NCI-H2196 treated with DMSO at 0.1 percent for 48 hours (cell line): ENCODE measurements around the gene CAMTA1.
"Not testable (repeated sequence)": the region's sequence is repeated elsewhere in the genome, so short reads cannot be mapped to it uniquely, and the experiment has no call there.

ENCODE experiments used
- DNase-seq: peaks from one replicate; lab custom pipeline; 2025; ENCODE audit not compliant: unreplicated experiment; lab: John Stamatoyannopoulos, UW

Gene CAMTA1

GRCh38 chr1:7322912-7323311 lies 537.7 kb downstream of the CAMTA1 start:
- no peak for DNase-seq

GRCh38 chr1:7325254-7325653 lies 540.0 kb downstream of the CAMTA1 start:
- no peak for DNase-seq

DNA sequence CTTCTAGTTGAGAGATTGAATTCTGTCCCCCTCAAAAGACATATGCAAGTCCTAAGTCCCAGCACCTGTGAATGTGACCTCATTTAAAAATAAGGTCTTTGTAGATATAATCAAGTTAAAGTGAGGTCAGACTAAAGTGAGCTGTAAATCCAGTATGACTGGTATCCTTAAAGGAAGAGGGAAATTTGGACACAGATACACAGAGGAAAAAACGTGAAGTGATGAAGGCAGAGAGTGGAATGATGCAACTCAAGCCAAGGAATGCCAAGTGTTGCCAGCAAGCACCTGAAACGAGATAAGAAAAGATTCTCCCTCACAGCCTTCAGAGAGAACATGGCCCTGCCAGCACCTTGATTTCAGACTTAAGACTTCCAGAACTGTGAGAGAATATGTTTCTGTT lies 541.1 kb downstream of the CAMTA1 start:
- DNase-seq: no peak

GRCh38 chr1:7327849-7328248 lies 542.6 kb downstream of the CAMTA1 start:
- DNase-seq: no peak

GRCh38 chr1:7329868-7330615 lies 544.8 kb downstream of the CAMTA1 start:
- DNase-seq: no peak

DNA sequence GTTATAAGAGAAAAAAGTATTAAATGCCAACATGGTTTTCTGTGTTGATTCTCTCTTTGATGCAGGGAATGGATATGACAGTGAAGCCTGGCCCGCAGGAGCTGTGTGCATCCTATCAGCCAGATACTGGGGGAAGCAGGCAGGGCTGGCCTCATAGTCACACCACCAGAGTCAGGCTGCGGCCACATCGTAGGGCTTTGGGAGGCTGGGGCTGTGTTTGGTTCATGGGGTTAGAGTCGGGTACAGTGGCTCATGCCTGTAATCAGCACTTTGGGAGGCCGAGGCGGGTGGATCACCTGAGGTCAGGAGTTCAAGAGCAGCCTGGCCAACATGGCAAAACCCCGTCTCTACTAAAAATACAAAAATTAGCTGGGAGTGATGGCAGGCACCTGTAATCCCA lies 545.5 kb downstream of the CAMTA1 start:
- DNase-seq: not testable (repeated sequence)

GRCh38 chr1:7331926-7332535 lies 546.8 kb downstream of the CAMTA1 start:
- no peak for DNase-seq

GRCh38 chr1:7333094-7333493 lies 547.8 kb downstream of the CAMTA1 start:
- DNase-seq: no peak

DNA sequence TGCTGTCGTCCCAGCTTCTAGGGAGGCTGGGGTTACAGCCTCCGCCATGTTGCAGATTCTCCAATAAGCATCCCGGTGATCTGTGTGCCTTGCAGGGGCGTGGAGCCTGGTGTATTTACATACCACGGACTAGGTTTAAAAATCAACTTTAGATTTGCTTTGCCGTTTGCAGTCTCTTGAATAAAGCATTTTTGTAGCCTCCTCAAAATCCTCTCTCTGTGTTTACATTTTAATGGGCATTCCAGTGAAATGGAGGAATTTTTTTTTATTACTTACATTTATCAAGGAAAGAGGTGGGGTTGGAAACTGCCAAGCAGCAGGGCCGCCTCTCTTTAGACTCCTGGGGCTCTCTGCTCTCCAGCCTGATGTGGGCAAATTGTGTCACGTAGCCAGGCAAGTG lies 548.4 kb downstream of the CAMTA1 start:
- no peak for DNase-seq

DNA sequence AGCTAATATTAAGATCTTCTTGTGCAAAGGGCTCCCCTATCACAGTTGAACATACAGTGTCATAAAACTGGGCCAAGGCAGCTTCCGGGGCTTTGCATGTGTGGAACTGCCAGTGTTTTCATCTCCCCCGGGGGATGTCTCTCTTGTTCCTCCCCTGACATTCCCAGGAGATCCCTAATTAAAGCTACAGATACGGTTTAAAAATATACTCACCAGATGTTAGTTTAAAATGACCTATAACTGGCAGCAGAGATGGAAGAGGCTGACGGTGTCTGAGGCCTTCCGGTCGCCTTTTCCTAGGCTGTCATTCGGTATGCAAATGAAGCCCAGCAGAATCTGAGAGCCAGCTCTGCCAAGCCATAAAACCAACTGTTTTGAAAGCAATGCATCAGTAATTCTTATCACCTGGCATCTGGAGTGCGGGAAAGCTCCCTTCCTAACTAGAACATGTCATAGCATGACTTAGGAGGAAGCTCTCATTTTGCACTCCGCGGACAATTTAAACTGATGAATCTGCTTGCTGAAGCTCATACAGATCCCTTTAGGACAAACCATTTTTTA lies 549.3 kb downstream of the CAMTA1 start:
- peak; percentile 77 for DNase-seq

- no peak for DNase-seq
These were observed 550.1 kb downstream of the CAMTA1 start for GRCh38 chr1:7335224-7335879.

DNA sequence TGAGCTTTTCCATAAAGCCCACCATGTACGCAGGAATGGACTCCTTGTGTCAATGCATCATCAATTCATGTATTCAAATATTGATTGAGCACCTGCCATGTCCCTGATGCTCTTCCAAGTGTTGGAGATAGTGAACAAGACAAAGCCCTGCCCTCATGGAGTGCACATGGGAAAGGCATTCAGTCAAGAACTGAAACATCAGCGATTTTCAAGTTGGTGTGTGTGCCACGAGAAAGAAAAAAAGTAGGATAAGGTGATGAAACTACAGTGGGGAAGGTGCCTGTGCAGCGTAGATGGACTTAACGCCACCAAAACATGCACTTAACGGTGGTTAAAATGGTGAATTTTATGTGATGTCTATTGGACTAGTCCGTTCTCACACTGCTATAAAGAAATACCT lies 553.2 kb downstream of the CAMTA1 start:
- no peak for DNase-seq

DNA sequence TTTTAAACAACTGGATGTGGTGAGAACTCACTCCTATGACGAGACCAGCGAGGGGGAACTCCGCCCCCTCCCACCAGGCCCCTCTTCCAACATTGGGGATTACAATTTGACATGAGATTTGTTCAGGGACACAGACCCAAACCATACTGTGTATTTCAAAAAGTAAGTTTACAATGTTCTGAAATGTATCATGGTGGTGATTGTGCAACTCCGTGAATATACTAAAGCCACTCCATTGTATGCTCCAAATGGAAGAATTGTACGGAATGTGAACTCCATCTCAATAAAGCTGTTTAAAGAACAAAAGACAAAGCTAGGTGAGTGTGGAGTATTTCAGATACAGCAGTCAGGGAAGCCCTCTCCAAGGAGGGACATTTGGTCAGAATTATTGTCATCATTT lies 553.8 kb downstream of the CAMTA1 start:
- DNase-seq: no peak

DNA sequence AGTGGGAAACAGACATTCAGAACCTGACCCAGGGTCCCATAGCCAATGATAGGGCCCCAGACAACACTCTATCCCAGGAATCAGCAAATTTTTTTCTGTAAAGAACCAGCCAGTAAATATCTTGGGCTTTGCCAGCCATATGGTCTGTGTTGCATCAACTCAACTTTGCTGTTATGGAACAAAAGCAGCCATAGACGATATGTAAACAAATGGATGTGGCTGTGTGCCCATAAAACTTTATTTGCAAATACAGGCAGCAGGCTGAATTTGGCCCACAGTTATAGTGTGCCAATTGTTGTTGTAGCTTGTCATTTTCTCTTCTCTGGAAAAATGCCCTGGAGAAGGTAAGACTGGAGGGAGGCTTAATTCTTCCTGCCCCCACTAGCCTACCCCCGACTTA lies 554.7 kb downstream of the CAMTA1 start:
- DNase-seq: peak; percentile 11

DNA sequence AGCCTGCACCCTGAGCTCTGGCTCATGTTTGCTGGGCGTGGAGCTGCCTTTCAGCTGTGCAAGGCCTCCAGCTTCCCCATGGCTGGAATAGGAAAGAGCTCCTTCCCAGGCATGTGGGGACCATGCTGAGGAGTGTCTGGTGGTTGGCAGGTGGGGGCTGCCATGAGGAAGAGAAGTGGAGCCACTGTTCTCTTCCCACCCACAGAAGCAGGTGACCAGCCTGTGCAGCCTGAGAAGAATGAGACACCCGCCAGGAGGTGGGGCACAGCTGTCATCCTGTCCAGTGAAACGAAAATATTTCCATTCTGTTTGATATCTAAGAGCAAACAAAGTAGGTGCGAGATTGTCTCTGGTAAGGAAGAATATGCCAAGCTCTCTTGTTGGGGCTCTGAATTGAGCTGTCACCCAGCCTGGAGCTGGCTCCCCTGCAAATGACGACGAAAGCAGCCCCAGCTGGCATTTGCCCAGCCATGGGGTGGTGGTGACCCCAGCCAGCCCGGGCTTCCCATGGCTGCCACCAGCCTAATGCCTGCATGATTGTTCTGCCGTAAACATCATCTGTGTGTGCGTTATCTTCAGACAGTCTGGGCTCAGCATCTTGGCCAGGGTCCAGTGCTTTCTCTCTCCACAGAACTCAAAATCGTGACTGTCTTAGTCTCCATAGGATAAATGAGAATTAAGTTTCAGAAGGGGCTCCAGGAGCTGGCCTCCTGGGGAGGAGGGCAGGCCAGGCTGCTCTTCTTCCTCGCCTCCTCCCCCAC lies 556.1 kb downstream of the CAMTA1 start:
- peak; percentile 9 for DNase-seq

- DNase-seq: no peak
These were observed 558.6 kb downstream of the CAMTA1 start for GRCh38 chr1:7343882-7344281.

GRCh38 chr1:7344299-7344698 lies 559.0 kb downstream of the CAMTA1 start:
- DNase-seq: no peak

DNA sequence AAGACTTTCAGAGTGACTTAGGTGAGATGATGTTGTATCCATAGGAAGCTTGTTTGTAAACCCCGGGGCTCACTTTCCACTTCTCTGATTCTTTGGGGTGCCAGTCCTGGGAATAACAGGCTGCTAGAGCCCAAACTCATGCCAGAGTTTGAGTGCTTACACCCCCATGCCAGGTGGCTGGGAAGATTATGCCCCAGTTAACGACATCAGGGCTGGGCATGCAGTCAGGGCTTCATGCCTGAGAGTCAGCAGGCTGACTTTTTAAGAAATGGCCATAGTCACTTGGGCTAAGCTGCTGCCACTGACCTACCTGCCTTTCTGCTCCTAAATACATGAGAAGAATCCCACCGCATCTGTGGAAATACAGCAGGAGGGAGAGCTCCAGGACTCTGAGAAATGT lies 560.3 kb downstream of the CAMTA1 start:
- no peak for DNase-seq

GRCh38 chr1:7346070-7346596 lies 560.9 kb downstream of the CAMTA1 start:
- no peak for DNase-seq

- DNase-seq: no peak
These were observed 561.6 kb downstream of the CAMTA1 start for GRCh38 chr1:7346600-7347570.
